Astrocyte of the cerebellum (primary cell): Measurements from ENCODE around the gene CHD6.

Experiments
- DNase-seq: peaks from one replicate; pipeline ENCODE4 v3.0.0-alpha.2; 2011; ENCODE audit warnings: low read depth
- H3K4me3 ChIP-seq: 2 replicates; pipeline ENCODE4 v1.5.1; 2011; ENCODE audit warnings: mild to moderate bottlenecking, low read depth, low read length, moderate library complexity
- in situ Hi-C: cut with HindIII; loops from 2 replicates; pipeline ENCODE4 v1.10.0; 2017; ENCODE audit warnings: low sequenced_read_pairs
- TF ChIP-seq, protein P1 (sequence below): IDR thresholded peaks from 2 replicates; pipeline ENCODE4 v1.5.1; 2012; ENCODE audit warnings: low read length, low read depth, moderate library complexity, mild to moderate bottlenecking; ENCODE audit errors: missing control alignments

Gene CHD6

DNA sequence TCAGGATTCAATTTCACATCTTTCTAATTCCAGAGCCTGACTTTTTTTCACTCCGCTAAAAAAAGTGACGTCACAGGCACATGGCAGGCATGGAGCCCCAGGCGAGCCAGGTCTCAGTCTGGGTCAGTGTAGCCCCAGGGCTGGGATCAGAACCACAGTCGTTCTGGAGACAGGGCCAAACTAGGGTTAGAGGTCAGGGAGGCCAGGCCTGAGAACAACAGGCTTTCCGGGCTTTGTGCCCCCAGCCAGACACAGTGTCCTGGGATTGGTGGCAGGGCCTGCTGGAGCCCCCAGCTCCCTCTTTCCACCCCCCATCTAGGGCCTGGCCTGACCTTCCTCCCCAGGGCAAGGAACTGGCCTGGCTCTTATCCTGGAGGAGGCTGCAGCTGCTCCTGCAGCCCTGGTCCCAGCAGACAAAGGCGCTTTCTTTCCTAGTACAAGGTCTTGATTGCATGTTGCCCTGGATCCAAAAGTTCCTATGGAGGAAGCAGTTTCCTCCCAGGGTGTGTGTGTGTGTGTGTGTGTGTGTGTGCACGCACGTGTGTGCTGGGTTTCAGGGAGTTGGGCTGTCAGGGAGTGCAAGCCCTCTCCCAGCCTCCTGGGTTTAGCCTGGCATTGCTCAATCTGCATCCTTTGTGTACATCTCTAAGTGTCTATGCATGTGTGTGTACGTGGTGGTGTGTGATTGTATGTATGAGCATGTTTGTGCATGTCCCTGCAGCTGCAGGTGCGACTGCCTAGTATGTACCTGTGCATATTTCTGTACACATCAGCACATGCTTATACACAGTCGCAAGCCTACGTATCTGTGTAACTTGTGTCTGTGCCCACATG is 225.1 kb downstream of the CHD6 start:
- no peak overlapping the region for H3K4me3 ChIP-seq
- no peak for DNase-seq
- TF ChIP-seq, protein P1, sequence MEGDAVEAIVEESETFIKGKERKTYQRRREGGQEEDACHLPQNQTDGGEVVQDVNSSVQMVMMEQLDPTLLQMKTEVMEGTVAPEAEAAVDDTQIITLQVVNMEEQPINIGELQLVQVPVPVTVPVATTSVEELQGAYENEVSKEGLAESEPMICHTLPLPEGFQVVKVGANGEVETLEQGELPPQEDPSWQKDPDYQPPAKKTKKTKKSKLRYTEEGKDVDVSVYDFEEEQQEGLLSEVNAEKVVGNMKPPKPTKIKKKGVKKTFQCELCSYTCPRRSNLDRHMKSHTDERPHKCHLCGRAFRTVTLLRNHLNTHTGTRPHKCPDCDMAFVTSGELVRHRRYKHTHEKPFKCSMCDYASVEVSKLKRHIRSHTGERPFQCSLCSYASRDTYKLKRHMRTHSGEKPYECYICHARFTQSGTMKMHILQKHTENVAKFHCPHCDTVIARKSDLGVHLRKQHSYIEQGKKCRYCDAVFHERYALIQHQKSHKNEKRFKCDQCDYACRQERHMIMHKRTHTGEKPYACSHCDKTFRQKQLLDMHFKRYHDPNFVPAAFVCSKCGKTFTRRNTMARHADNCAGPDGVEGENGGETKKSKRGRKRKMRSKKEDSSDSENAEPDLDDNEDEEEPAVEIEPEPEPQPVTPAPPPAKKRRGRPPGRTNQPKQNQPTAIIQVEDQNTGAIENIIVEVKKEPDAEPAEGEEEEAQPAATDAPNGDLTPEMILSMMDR: no peak
- in situ Hi-C loops: no loop called here

DNA sequence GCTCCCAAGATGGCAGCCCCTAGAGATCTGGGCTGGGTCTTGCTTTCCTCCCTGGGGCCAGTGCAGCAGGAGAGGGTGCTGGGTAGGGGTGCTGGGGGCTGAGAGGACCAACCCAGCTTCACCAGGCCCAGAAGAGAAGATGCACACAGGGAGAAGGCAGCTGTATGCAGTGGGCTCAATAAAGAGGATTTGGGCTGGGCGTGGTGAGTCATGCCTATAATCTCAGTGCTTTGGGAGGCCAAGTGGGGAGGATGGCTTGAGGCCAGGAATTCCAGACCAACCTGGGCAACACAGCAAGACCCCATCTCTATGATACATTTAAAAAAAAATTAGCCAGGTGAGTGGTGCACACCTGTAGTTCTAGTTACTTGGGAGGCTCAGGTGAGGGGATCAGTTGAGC is 225.9 kb downstream of the CHD6 start:
- H3K4me3 ChIP-seq: no peak overlapping the region
- in situ Hi-C loops: no loop called here
- TF ChIP-seq, protein P1: no peak
- no peak for DNase-seq

DNA sequence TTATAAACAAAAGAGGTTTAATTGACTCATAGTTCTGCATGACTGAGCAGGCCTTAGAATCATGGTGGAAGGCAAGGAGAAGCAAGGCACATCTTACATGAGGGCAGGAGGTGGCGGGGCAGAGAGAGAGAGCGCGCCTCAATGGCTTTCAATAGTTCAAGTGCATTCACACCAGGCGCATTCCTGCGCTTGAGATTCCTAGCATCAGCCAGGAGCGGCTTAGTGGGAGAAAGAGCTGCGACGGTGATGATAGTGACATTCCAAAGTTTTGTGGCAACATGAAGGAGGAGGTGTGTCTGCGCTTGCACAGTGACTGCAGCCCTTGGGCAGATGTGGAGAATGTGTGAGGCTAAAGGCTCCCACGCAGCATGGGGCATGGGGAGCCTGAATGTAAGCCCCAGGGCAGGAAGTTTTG is 226.6 kb downstream of the CHD6 start:
- no peak for DNase-seq
- TF ChIP-seq, protein P1: no peak
- H3K4me3 ChIP-seq: no peak overlapping the region
- in situ Hi-C loops: no loop called here

DNA sequence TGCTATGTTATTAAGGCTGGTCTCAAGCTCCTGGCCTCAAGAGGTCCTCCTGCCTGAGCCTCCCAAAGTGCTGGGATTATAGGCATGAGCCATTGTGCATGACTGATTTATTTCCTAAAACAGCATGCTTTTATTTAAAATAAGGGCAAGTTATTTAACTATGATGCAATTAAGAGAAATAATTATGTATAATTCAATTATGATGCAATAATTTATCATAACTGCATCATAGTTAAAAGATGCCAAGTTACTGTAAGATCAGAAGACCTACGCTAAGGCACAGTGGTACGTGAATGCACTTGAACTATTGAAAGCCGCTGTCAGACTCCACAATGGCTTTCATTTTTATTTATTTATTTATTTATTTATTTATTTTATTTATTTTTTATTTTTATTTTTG is 227.3 kb downstream of the CHD6 start:
- H3K4me3 ChIP-seq: no peak overlapping the region
- TF ChIP-seq, protein P1: no peak
- DNase-seq: no peak
- in situ Hi-C loops: no loop called here

DNA sequence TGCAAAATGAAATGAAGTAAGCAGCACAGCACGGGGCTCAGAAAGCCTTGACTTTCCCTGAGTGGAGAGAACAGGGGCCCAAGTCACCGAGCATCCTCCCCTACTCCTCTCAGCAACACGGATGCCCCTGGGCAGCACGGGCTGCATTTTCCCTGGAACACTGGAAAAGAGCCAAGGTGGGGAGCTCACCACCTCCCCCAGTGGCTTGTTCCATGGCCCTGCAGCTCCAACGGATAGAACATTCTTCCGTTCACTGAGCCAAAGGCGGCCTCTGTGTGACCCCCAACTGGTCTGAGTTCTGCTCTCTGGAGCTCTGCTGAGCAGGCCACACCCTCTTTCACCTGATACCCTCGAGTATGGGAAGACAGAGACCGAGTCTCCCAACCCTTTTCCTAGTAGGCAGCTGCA is 230.7 kb downstream of the CHD6 start:
- TF ChIP-seq, protein P1: no peak
- no peak for DNase-seq
- H3K4me3 ChIP-seq: no peak overlapping the region
- in situ Hi-C loops: no loop called here

DNA sequence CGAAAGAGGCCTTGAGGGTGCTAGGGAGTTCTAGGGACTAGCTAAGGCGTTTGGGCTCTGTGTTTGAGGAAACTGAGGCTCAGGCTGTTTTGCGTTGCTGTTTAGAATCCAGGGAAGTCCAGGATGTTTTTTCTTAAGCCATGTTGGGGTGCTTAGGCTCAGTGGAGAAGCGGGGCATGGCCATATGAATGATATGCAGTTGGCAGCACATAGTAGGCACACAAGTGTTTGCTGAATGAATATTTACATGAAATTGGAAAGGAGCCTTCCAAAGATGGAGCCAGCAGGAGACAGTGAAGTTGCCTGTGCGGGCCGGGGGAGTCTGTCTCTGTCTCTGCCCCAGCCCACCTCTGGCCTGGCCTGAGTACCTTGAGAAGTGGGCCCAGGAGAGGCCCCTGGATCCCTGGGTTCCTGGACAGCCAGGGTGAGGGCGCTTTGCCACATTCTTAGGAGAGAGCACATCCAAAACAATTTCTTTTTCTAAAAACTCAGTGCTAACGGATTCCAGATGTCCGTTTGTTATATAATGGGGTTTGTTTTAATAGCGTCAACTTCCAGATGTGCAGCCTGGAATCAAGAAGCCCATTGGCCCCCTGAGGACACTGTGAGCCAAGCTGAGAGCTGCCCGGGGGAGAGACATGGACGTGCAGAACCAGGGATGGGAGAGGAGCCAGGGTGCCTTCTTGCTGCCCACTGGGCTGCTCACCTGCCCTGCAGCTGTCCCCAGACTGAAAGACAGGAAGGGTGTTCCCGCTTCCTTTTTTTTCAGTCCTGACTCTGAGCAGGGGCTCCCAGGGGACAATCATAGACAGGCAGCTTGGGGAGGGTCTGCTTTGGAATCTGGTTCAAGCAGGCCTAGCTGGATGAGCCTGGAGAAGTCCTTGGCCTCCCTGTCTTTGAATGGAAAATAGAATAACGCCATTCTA is 231.4 kb downstream of the CHD6 start:
- no peak for DNase-seq
- TF ChIP-seq, protein P1: no peak
- in situ Hi-C loops: no loop called here
- no peak overlapping the region for H3K4me3 ChIP-seq
